ENCODE measurements around the gene TIA1.

DNA sequence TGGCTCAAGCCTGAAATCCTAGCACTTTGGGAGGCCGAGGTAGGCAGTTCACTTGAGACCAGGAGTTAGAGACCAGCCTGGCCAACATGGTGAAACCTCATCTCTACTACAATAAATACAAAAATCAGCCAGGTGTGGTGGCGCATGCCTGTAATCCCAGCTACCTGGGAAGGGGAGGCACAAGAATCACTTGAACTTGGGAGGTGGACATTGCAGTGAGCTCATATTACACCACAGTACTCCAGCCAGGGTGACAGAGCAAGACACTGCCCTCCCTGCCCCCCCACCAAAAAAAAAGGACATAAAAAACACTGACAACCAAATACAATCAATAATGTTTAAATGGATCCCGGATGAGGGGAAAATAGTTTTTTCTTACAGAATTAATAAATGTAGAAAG, 7.8 kb downstream of the TIA1 start:
- TF ChIP-seq POLR2AphosphoS5 (IDR thresholded peaks at IDR 0.05; ENCODE audit: low read depth, low read length) (no peak), POLR2A (IDR thresholded peaks at IDR 0.05; ENCODE audit: low read depth, low read length) (no peak), TAF1 (IDR thresholded peaks at IDR 0.05; ENCODE audit: low read depth, low read length) (no peak), POU2F2 (IDR thresholded peaks at IDR 0.05; ENCODE audit: low read depth, low read length) (no peak), PAX5 (IDR thresholded peaks at IDR 0.05; ENCODE audit: insufficient read depth, low read length, severe bottlenecking) (no peak)

Measured in GM12891 (cell line).